HG03378 (cell line): ENCODE results near the gene TBX21.

ENCODE experiments used
- ATAC-seq: cut with Tn5 transposase; IDR thresholded peaks from one replicate; pipeline ENCODE4 v1.9.1; 2021; ENCODE audit warnings: mild to moderate bottlenecking, moderate library complexity; ENCODE audit not compliant: unreplicated experiment

The TBX21 gene

GRCh38 chr17:47733047-47733673 lies at the start of gene TBX21:
TSS of gene TBX21 (plus strand) at chr17:47733236. CDS start at chr17:47733455, 219 bp downstream.
- no peak for ATAC-seq

- no peak for ATAC-seq
These were observed 49.0 kb upstream of the TBX21 start for GRCh38 chr17:47684025-47684424.

- ATAC-seq: no peak
These were observed 48.4 kb upstream of the TBX21 start for GRCh38 chr17:47684535-47685193.

- no peak for ATAC-seq
These were observed 47.3 kb upstream of the TBX21 start for GRCh38 chr17:47685556-47686275.

GRCh38 chr17:47686276-47686635 lies 46.8 kb upstream of the TBX21 start:
- no peak for ATAC-seq

- ATAC-seq: no peak
These were observed 46.2 kb upstream of the TBX21 start for GRCh38 chr17:47686664-47687327.

GRCh38 chr17:47687328-47687690 lies 45.7 kb upstream of the TBX21 start:
- no peak for ATAC-seq

GRCh38 chr17:47687748-47688147 lies 45.3 kb upstream of the TBX21 start:
- no peak for ATAC-seq

- ATAC-seq: no peak
These were observed 42.9 kb upstream of the TBX21 start for GRCh38 chr17:47690121-47690520.

- no peak for ATAC-seq
These were observed 40.7 kb upstream of the TBX21 start for GRCh38 chr17:47692137-47692894.

- ATAC-seq: no peak
These were observed 39.9 kb upstream of the TBX21 start for GRCh38 chr17:47692895-47693730.

GRCh38 chr17:47693731-47694580 lies 39.1 kb upstream of the TBX21 start, which contains the start of gene TBKBP1:
TSS of gene TBKBP1 (plus strand) at chr17:47694161. CDS start at chr17:47696113, 1,952 bp downstream.
- no peak for ATAC-seq

- no peak for ATAC-seq
These were observed 38.2 kb upstream of the TBX21 start for GRCh38 chr17:47694581-47695428.

GRCh38 chr17:47695429-47696376 lies 37.3 kb upstream of the TBX21 start:
- no peak for ATAC-seq

GRCh38 chr17:47696717-47697642 lies 36.1 kb upstream of the TBX21 start:
- no peak for ATAC-seq
